LHCN-M2 (cell line): ENCODE data around the gene CS. TPM values are rescaled to one million over a fixed set of nuclear protein-coding genes. Genes with fewer than 3 reads are reported as not detected.
A peak's percentile ranks its signal among the peaks of the same experiment; 100 is the strongest.
"Not testable (repeated sequence)": the region's sequence is repeated elsewhere in the genome, so short reads cannot be mapped to it uniquely, and the experiment has no call there.

ENCODE experiments used
- DNase-seq: peaks from one replicate; pipeline ENCODE4 v3.0.0-alpha.2; 2012; ENCODE audit warnings: low read depth
- total RNA-seq: library from RNA; depleted of rRNA; stranded (reverse); fragments of >200 nt; gene quantifications from 2 replicates; pipeline ENCODE4 v1.2.3, GENCODE V29; 2014

Gene CS
- total RNA-seq, 1 experiment from 2014 or later: 156 TPM

DNA sequence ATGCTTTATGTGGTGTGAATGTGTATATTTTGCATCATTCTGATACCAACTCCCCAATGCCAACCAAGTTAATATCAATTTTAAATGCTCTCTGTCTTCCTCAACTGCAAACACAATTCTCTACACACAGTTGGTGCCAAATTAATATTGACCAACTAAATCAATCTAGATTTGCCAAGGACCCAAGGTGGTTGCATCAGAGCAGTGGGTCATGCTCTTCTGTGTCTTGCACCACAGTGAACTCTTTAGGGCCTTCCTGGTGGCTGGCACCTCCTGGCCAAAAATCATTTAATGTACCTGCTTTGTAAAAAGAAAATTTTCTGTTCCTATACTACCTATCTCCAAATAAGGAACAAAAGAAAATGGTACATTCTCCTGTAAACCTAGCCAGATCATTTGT is 19.3 kb downstream of the CS start:
- no peak for DNase-seq

DNA sequence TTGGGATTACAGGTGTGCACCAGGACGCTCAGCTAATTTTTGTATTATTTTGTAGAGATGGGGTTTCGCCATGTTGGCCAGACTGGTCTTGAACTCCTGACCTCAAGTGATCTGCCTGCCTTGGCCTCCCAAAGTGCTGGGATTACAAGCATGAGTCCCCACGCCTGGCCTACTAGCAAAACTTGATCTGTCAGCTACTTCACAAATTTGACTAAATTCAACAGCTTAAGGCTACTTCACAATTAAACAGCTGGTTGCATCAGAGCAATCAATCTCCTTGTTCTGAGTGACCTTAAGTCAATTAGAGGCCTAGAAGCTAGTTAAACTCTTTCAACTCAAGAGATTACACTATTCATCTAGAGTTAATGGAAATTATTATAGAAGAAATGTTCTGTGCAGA is 21.2 kb downstream of the CS start:
- no peak for DNase-seq

DNA sequence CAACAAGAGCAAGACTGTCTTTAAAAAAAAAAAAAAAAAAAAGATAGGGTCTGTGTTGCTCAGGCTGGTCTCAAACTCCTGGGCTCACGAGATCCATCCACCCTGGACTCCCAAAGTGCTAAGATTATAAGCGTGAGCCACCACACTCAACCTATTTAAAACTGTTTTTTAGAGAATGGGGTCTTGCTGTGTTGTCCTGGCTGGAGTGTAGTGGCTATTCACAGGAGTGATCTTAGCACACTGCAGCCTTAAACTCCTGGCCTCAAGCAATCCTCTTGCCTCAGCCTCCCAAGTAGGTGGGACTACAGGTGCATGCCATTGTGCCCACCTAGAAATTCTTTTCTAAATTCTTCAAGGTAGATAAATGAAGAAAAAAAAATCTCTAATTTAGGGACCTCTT is 25.8 kb downstream of the CS start:
- no peak for DNase-seq

DNA sequence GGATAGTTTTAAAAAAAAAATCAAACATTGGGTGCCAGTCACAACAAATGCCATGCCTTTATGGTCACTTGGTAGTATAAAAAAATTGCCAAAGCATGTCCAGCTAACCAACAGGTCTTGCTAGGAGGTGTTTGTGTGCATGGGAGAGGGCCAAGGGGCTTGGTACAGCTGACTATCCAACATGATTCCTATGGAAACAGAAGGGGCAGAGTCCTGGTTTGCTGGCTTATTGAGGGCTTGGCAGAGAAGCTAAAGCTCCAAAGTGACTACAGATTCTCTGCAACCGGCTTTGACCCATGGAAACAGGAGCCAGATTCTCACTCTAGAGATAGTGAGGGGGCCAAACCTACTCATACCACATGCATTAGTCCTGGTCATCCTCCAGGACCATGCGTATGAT is 27.7 kb downstream of the CS start:
- DNase-seq: not testable (repeated sequence)

DNA sequence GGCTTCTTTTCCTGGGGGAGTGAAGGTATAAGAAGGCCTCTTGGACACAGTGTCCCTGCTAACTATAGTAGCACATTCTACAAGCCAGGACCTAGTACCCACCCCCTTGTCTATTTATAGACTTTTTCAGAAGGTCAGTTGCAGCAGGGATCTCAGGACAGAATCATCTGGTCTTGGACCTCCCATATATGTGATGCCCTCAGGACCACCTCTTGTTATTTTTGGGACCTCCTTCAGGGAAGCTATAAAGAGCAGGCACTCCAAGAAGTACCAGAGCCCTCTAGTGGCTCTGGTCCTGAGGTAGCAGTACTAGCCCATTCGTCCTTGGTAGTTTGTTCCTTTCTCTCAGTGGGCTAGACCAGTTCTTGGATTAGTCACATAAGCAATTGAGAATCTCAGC is 29.1 kb downstream of the CS start:
- peak; percentile 45 for DNase-seq

DNA sequence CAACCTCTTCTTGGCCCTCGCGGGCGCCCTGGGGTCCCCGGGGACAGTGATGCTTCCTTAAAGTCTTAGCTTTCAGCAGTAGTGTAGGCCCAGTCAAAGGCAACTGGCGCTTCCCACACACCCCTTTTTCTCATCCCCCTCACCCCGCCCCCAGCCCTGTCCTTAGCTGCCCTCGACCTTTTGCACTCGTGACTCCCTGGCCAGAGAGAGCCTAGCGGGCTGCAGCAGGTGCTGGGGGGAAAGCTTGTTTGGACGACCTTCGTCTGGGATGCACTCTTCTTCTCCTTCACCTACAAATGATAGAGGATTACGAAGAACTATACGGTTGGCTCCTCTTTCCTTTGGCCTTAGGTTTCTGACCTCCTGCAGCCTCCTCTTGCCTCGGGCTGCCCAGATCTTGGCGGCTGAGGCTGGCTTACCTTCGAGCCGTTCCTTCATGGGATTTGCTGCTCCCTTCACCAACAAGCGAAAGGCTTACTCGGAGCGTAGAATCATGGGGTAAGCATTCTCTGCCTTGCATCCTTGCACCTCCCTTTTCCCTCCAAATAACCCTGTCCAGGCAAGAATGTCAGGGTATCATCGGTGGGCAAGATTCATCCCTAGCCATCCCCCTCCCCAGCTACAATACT is 32.6 kb downstream of the CS start:
- DNase-seq: peak; percentile 70

DNA sequence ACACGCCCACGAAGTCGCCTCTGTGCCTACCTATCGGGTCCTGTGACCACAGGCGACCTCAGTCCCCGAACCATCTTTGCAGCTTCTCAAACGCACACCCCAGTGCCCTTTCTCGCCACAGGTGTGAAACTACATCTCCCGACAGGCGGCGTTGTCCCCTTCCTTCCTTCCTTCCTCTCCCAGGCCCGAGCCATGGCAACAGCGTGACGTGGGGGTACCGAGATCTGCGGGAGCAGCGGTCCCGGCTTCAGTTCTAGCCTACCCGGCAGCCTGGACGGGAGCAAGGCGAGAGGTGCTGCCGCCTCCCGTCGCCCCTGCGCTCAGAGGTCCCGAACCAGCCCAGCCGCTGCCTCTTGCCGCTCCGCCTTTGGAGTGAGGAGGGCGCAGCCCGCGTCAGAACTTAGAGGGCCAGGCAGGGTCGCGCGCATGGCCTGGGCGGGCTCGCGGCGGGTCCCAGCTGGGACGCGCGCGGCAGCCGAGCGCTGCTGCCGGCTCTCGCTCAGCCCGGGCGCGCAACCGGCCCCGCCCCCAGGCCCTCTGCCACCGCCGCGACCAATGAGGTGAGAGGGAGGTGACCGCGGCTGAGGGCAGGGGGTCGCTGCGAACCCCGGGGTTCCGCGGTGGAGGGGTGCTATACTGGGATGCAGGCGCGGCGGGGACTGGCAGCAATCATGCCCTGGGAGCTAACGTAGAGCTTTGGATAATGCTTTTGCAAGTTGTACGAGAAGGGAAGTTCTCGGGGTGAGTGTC is 33.3 kb downstream of the CS start, which contains the start of gene COQ10A:
Gene COQ10A, plus strand, starts transcription at position 250 of the 750 bp plus-strand sequence. Its CDS starts 177 bp downstream, at position 427.
- peak; percentile 86 for DNase-seq

DNA sequence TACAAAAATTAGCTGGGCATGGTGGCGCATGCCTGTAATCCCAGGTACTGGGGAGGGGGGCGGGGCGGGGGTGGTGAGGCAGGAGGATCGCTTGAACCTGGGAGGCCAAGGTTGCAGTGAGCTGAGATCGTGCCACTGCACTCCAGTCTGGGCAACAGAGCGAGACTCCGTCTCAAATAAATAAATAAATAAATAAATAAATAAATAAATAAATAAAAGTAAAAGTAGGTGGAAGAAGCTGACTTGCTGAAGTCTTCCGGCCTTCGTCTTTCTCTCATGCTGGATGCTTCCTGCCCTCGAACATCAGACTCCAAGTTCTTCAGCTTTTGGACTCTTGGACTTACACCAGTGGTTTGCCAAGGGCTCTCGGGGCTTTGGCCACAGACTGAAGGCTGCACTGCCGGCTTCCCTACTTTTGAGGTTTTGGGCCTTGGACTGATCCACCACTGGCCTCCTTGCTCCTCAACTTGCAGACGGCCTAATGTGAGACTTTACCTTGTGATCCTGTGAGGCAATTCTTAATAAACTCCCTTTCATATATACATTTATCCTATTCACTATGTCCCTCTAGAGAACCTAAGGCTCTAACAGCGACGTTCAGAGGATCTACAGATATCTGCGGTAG is 34.0 kb downstream of the CS start:
- DNase-seq: not testable (repeated sequence)

DNA sequence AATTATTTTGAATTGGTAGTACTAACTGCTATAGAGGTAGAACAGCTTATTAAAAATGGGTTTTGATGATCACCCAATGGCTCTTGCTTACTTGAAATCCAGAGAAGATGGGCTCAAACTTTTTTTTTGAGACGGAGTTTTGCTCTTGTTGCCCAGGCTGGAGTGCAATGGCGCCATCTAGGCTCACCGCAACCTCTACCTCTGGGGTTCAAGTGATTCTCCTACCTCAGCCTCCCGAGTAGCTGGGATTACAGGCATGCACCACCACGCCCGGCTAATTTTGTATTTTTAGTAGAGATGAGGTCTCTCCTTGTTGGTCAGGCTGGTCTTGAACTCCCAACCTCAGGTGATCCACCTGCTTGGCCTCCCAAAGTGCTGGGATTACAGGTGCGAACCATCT is 37.2 kb downstream of the CS start:
- not testable (repeated sequence) for DNase-seq

DNA sequence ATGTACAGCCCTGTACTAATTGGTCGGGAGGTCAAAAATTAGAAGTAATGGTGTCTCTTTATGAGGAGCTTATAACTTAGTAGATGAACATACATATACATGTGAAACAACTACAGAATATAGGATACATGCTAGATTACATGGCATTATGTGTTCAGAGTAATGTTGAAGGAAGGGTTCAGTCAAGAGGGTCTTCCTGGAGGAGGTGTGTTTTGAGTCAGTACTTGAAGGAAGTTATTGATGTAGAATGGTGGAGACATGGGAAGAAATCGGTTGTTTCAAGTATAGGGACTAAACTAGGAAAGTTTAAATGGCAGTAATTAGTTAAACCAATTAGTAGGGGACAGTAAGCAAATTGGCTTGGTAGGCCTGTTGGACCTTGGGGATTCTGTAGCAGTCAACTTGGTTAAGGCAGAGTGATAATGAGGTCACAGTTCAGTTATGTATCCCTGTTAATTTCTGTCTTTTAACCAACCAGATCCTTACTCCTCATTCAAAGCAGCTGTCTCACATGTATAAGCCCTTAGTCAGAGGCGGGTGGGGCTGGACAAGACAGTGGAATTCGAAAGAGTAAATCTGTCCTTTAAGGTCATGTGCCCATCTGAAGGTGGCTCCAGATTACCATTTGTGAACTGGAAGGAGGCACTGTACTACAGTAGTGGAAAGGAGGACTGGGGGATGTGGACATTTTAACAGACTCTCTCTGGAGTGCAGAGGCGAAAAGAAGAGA is 38.5 kb downstream of the CS start:
- peak; percentile 96 for DNase-seq

DNA sequence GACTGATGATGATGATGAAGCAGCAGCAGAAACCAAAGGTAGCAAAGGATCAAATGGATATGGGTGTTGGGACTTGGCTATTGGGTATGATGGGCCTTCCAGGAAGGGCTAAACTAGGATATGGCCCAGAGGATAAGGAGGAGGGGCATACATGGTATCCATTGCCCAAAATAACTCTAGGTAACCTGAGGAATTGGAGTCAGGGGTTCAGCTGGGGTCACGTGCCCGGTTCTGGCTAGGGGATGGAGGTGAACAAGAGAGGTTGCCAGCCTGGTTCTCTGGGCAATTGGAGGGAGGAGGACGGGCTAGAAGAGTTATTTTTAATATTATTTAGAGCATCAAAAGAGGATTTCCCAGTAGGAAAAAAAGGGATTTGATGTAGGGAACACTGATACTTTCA is 39.2 kb downstream of the CS start:
- no peak for DNase-seq

DNA sequence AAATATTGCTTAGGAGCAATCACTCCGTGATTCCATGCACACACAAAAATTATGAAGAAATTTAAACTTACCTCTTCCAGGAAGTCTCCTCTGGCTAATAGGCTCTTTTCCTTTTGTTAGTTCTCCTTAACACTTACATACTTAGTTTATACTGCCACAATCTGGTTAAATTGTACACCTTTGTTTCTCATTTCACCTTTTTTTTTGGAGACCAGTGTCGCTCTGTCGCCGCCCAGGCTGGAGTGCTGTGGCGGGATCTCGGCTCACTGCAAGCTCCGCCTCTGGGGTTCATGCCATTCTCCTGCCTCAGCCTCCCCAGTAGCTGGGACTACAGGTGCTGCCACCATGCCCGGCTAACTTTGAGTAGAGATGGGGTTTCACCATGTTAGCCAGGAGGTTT is 39.8 kb downstream of the CS start:
- no peak for DNase-seq

DNA sequence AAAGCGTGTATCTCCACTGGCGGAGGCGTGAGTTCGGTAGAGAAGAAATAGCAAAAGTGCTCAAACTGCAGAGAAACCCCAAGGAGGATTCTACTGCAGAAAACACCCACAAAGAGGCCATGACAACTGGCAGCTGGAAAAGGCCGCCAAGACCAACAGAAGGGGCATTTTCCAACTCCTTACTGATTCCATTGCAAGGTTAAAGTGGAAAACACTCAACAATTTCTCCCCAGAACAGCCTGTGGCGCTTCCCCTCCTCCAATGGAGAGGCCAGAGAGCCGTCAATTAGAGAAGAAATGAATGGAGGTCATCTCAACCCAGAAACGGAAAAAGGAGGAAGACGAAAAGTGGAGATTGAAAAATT is 41.3 kb downstream of the CS start:
- DNase-seq: no peak

DNA sequence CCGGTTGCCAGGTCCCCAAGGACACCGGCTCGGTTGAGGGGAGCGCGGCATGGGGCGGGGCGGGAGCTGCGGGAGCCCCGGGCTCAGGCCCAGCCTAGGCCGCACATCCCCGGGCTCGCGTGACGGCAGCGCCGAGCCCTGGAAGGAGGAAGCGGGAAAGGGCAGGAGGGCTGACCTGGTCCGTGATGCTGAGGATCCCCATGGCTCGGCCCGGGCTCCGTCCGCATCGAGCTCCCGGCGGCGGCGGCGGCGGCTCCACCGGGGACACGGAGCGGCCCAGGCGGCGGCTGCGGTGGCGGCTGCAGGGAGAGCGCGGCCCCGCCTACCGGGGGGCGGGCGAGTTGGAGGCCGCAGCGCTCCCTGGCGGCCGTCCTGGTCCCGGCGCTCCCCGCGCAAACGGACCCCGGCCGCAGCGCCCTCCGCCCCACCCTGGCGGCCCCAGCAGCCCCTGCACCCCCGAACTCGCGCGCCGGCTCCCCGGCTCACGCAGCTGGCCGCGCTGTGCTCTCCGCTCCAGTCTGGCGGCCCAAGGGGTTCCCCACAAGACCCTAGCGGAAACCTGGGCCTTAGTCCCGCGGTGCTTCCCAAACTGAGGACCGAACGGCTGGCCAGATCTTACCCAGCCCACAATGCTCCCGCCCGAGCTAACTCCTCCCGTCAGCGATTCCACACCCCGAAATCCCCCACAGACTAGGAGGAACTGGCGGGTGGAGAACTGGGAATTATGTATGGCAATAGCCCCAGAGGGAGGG is 41.9 kb downstream of the CS start, which contains the start of gene ANKRD52:
Gene ANKRD52, minus strand, starts transcription at position 317 of the 752 bp plus-strand sequence. Its CDS starts 115 bp downstream, at position 202.
- DNase-seq: peak; percentile 88

DNA sequence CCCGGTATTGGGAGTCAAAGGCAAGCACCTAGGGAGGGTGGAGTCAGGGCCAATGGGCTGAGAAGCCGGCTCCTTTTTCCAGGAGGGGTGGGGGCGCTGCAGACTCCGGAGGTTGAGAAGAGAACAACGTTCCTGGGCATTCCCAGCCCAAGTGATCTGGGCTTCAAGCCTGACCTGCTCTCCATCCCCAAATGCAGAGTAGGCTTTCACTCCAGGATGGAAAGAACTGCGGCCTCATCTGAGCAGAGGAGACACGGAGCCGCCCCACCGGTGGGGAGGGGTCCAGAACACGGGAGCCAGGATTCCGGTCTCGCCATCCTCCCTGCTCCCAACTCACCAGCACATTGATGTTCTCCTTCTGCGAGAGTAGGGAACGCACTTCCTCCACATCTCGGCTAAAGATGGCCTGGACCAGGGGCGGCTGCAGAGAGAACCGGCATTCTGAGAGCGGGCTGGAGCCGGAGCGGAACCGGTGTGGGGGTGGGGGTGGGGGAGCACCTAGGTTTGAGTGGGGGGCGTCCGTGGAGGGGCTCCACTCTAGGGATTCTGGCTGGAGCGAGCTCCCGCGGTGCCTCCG is 42.6 kb downstream of the CS start:
- peak; percentile 21 for DNase-seq

DNA sequence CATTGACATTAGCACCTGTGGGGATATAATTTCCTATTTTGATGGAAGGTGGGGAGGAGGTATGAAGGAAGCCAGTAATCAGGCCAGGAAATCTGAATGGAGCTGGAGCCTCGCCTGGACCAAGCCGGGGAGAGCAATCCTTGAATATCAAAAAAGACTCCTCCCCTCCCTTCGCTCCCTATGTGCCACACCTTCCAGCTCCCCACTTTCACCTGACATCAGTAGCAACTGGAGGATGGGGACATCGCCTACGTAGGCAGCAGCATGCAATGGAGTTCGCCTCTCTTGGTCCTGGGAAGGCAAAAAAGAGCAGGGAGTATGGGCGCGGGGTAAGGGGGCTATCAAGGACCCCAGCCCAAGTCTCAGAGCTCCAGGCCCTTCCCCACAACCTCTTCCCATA is 43.1 kb downstream of the CS start:
- no peak for DNase-seq

DNA sequence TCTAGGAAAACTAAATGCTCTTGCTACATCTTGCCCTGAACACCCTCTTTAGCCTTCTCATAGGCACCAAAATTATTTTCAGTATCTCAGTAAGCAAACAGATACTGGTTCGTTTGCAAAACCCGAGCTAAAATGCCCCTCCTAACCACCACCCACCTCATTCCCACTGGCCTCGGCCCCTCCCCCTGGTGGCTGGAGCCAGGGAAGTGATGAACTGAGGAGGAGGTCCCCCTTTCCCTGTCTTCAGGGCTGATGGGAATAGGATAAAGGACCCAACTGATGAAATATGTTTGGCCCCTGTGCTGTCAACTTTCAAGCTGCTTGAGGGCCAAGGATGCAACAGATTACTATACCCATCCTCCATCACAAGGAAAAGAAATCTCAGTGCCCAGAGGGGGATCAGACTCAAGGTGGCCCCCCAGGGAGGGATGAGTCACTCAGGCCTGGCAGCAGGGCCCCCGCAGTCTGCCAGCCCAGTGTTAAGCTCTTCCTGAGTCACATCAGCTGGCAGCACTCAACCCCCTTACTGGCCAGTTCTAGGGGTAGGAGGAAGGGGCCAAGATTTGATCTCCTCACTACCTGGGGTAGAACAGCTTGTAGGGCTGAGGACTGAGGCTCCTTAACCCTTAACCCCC is 43.7 kb downstream of the CS start:
- peak; percentile 82 for DNase-seq

DNA sequence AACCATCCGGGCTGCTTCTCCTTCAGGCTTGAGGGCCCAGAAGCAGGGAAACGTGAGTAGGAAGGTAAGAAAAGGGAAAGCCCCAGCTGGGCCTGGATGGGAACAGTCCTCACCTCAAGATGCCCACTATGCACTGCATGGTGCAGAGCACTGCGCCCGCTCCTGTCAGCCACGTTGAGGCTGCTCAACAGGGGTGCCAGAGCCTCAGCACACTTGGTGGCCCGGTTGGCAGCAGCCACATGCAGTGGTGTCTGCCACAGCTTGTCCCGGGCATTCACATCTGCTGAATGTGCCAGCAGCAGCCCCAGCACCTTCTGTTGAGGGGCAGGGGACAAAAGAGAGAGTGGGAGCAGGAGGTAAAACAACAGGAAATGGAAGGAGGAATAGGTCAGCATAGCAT is 44.5 kb downstream of the CS start:
- no peak for DNase-seq

DNA sequence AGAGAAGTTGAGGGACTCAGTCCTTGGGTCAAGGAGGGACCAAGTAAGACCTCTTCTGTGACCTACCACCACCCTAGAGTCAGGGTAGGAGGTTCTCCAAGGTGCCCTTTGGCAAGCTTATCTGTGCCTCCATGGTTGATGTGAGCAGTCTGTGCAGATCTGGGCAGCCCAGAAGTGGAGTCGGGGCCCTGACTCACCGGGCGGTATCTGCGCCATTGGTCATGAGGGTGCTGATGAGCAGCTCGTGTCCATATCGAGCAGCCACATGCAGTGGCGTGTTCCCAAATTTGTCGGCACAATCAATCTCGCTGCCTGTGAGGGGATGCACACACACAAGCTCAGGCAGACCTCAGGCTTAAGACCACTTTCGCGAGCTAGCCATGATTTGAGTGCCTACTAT is 47.0 kb downstream of the CS start:
- DNase-seq: no peak

DNA sequence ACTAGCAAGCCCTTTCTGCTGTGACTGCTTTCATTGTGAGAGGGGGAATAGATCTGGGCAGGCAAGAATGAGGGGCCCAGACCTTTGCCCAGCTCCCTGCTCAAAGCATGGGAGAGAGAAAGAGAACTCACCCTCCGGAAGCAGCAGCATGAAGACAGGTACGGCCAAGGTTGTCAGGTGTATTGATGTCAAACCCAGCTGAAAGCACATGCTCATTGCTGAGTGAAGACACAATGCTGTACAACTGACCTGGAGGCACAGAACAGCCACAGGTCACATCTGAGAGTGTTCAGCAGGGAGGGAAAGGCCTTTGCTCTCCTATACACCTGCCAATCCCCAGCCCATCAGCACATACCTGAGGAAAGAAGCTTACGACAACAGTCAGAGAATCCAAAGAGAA is 47.5 kb downstream of the CS start:
- no peak for DNase-seq

DNA sequence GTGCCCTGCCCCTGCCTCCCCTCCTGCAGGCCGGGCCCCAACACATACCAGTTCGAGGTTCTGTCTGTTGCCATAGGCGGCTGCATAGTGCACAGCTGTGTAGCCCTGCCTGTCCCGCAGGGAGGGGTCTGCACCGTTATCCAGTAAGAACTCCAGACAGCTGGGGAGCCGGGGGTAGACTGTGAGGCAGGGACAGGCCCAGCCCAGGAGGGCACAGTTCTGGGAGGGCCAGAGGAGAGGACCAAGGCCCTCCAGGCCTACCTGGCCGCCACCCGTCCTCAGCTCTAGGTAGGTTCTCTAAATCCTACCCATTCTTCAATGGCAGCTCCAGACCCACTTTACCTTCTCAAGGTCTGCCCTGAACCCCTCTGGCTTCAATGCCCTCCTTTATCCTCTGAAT is 51.4 kb downstream of the CS start:
- no peak for DNase-seq
